Measurements from ENCODE around the gene FBXO45.
"Not testable (repeated sequence)": the region's sequence is repeated elsewhere in the genome, so short reads cannot be mapped to it uniquely, and the experiment has no call there.

The FBXO45 gene

DNA sequence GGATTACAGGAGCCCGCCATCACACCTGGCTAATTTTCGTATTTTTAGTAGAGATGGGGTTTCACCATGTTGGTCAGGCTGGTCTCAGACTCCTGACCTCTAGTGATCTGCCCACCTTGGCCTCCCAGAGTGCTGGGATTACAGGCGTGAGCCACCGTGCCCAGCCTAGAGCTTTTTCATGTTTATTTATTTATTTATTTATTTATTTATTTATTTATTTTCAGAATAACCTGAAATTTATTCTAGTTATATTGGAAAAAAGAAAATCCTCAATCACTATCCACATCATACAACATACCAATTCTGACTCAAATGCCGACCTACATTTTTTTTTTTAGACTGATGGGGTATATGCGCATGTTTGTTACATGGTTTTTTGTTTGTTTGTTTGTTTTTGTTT, 46.8 kb downstream of the FBXO45 start:
- in situ Hi-C loops (cut with MboI; ENCODE audit: low sequenced_read_pairs): not testable (repeated sequence)

DNA sequence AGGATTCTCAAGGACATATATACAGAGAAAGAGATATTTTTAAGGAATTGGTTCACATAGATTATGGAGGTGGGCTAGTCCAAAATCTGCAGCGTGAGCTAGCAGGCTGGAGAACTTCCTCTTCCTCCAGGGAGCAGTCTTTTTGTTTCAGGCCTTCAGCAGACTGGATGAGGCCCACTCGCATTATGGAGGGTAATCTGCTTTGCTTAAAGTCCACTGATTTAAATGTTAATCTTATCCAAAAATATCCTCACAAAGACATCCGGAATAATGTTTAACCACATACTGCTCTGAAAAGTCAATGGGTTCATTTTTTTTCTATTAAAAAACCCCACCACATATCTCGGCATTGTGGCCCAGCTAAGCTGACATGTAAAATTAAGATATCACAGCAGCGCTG, 48.8 kb downstream of the FBXO45 start:
- in situ Hi-C loops (cut with MboI; ENCODE audit: low sequenced_read_pairs): no loop called here

DNA sequence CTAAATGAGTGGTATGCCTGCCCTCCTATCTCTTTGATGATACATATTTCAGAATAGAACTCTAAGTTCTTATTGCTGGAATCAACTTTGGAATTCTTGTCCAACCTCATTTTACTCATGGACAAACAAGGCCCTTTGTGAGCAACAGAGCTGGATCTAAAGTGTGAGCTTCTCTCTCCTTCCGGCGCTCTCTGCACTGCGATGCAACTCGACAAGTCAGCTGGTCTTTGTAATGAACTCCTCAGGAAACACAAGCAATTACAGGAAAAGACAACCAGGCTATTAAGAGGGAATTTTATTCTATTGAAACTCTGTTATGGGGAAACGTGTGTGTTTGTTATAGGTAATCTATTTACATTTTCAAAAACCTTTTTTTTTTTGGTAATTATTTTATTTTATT, 50.8 kb downstream of the FBXO45 start:
- in situ Hi-C loops (cut with MboI; ENCODE audit: low sequenced_read_pairs): no loop called here

DNA sequence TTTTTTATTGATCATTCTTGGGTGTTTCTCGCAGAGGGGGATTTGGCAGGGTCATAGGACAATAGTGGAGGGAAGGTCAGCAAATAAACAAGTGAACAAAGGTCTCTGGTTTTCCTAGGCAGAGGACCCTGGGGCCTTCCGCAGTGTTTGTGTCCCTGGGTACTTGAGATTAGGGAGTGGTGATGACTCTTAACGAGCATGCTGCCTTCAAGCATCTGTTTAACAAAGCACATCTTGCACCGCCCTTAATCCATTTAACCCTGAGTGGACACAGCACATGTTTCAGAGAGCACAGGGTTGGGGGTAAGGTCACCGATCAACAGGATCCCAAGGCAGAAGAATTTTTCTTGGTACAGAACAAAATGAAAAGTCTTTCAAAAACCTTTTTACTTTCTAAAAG, 51.2 kb downstream of the FBXO45 start:
- in situ Hi-C loops (cut with MboI; ENCODE audit: low sequenced_read_pairs): not testable (repeated sequence)

DNA sequence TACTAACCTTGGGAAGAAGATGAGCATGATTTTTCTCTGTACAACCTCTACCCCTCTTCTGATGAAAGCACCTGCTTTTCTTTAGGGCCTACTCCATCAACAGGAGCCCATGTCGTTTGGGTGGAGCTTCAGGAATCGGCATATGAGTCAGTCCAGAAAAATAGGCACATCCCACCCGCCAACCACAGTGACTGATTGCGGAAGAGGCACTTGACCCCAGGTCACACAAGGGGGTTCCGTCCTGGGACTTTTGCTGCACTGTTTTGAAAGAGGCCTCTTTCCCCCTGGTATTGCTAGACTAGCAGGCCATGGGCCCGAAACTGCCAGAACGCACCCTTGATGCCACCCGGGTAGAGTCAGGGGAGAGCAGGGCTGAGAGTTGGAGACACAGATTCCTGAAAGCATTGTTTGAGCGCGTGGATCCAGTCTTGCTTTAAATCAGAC, 51.7 kb downstream of the FBXO45 start:
- in situ Hi-C loops (cut with MboI; ENCODE audit: low sequenced_read_pairs): no loop called here

DNA sequence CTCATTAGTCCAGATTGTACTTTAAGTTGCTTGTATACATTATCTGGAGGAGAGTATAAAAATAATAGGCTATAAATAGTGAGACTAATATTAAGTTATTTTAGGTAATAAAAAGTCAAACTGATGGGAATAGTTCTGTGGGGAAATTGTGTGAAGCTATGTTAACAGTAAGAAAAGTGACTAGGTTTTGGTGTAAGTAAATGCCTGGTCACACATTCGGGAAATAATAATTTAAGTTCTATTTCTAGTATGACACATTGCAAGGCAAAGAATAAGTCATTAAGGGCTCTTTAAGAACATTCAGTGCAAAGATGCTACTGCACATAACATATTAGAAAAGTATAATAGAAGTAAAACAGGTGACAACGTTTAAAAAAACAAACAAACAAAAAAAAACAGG, 52.2 kb downstream of the FBXO45 start:
- in situ Hi-C loops (cut with MboI; ENCODE audit: low sequenced_read_pairs): no loop called here

DNA sequence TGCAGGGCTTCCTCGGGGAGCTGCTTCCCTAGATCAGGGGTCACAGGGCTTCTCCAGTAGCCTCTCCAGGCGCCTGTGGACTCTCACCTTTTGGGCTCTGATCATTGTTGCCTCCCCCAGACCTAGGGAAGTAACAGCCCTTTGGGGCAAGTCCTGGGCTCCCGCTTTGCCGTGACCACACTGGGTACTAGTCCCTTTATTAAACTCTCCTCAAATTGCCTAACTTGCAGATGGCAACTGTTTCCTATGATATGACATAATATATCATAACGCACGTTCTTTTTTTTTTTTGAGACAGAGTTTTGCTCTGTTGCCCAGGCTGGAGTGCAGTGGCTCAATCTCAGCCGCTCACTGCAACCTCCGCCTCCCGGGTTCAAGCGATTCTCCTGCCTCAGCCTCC, 53.2 kb downstream of the FBXO45 start:
- in situ Hi-C loops (cut with MboI; ENCODE audit: low sequenced_read_pairs): no loop called here

DNA sequence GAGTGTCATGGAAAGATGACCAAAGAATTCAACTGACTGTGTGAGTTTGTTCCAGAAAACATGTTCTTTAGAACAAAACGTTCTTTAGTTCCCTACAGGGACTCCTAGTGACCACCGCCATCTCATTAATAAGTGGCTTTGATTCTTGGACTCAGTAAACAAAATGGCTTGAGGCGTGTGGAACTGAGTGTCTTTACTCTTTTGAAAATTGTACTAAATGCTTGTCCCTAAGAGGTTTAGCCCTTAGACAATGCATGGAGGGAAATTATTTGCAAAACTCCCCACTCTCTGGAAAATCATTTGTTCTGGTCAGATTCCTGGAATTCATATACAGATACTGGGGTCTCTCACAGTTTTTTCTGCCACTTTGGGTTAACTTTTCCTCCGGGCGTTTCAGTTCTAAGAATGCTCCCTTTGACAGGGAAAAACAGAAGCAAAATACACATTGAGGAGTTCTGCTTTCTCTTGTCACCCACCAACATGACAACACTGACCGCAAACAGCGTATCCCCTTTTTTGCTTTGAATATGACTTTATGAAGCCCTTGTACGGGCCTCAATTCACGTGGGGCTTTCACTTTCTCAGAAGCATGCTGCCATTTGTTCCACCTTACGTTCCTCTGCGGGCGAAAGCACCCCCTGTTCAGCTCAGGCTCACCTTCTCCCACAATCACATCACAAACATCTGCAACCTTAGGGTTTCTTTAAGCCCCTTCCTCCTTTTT, 55.8 kb downstream of the FBXO45 start:
- in situ Hi-C loops (cut with MboI; ENCODE audit: low sequenced_read_pairs): no loop called here

DNA sequence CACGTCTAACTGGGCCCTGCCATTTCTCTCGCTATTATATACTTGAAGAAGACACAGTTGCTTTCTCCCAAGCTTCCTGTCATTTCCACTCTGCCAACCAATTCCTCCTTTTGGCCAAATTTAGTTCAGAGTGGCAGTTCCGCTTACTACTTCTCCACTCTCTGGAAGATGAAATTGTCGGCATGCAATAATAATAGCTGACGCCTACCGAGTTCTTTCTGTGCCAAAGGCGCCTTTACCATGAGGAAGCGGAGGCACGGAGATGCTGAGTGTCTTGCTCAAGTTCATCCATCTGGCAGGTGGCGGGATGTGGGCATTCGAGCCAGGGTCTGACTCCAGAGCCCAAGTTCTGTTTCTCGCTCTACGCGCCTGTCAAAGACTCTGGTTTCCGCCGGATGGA, 56.4 kb downstream of the FBXO45 start:
- in situ Hi-C loops (cut with MboI; ENCODE audit: low sequenced_read_pairs): no loop called here

DNA sequence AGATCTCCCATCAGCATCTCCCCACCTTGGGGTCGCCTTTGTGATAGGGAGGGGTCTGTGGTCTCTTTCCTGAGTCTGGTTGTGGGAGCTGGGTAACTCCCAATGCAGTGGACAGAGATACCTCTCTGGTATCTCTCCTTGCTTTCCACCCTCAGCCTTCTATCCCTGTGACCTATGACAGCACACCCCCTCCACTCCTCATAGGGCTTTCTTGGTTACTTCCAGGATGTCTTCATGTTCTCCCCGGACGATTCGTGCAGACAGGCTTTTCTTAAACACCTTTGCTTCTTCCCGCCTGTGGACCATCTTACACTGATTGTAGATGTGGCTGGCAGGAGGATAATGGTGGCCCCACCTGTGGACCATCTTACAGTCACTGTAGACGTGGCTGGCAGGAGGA, 56.9 kb downstream of the FBXO45 start:
- in situ Hi-C loops (cut with MboI; ENCODE audit: low sequenced_read_pairs): no loop called here

DNA sequence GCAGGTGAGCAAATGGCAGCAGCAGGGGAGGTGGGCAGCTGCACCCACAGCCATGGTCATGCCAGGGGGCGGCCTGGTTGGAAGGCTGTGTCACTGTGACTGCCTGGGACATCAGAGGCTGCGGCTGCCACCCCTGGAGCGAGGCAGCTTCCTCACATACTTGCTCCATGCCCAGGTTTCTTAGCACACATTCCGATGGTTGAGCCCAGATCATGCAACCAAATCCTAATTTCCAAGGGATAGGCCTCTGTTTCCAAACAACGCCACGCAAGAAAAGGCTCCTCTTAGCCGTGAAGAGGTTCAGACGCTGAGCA, 59.4 kb downstream of the FBXO45 start:
- in situ Hi-C loops (cut with MboI; ENCODE audit: low sequenced_read_pairs): no loop called here

DNA sequence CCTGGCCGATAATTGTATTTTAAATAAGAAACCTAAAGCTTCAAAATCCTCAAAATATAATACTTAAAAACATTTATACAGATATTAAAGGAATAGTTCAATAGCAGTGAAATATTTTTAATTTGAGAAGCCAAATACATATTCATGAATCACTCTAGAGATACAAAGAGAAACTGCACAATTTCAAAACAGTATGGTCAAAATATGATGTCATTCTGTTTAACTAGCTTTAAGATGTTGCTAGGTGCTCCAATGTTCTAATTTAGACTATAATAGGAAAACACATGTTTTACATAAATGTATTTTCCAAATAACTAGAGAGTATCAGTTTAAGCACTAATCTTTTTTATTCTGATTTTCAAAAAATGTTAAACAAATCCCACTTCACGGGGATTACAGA, 60.8 kb downstream of the FBXO45 start:
- in situ Hi-C loops (cut with MboI; ENCODE audit: low sequenced_read_pairs): no loop called here

DNA sequence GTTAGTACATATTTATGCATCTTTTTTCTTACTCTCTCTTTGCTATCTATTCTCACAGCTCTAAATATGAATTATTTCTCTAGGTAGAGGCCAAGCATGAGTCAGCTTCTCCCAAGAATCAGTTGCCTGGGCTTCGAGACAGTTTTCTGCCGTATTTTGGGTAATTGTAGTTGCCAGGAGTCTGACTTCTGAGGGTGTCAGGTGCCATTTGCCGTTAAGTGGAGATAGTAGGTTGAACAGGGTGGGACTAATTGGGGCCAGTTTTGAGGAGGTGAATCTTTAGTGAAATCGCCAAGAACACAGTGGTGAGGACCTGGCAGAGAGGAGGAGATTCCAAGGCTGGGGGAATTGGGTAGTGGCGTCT, 63.2 kb downstream of the FBXO45 start:
- in situ Hi-C loops (cut with MboI; ENCODE audit: low sequenced_read_pairs): no loop called here

DNA sequence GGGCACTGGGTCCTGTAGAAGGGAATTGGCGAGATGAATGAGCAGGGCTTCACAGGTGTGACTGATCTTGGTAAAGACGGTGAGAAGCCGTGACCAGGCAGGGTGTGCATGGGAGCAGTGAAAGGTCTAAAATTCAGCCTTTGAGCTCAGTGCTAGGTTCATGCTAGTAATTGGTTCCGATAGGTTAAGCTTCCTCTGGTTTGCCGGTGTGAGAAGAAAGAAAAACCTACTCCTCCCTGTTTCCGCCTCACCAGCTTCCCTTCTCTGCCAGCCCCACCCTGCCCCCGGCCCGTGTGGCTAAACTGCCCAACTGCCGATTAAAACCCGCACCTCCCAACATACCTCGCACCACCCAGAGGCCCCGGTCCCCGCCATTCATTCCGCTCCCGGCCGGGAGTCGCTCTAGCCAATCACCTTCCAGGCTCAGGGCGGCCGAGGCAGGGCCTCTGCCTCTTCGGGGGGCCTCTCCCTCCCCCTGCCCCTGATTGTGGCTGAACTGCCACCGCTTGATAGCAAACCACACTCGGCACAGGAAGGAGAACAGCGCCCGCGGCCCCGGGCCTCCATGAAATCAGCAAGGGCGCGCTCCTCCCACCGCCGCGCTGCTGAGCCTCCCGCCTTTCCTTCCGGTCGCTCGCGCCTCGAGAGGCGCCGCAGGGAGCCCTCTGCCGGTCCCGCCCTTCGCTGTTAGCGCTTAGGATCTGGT, 63.7 kb downstream of the FBXO45 start:
- in situ Hi-C loops (cut with MboI; ENCODE audit: low sequenced_read_pairs): no loop called here

DNA sequence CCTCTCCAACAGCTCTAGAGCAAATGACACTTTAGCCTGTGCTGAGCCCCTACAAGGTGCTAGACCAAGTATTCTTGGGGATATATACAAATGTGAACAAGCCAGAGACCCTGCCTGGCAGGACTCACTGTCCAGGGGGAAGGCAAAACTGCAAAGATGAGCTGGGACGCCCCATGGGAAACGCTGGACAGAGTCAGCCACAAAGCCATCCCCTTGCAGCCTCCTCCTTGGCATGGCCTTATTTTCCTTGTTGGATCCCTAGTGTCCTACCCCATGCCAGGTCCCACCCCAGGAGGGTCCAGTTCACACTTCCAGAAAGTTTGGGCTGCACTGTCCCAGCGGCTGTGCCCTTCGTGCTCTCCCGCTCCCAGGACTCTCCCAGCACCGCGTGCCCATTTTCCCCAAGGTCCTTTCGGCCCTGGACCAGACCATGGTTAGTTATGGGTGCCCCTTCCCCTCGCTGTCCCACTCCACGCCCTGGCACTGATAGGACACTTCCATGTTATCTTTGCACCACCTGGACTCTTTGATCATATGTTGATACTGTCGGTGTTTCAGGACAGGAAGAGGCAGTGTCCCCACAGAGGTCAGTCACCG, 65.2 kb downstream of the FBXO45 start:
- in situ Hi-C loops (cut with MboI; ENCODE audit: low sequenced_read_pairs): no loop called here

DNA sequence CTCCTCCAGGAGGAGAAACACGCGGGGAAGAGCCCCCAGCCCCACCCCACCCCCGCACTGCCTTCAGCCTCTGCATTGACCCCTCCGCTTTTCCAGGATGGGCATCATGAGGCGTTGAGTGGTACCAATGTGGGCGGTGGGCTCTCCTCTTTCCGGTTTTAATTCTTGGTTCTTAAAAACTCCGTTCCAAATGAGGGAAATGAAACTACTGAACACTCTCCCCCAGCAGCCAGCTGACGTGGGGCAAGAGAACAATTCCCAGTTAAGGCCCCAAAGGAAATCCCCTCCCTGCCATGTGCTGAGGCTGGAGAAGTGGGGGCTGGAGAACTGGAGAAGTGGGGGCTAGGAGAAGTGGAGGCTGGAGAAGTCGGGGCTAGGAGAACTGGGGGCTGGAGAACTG, 65.8 kb downstream of the FBXO45 start:
- in situ Hi-C loops (cut with MboI; ENCODE audit: low sequenced_read_pairs): no loop called here

DNA sequence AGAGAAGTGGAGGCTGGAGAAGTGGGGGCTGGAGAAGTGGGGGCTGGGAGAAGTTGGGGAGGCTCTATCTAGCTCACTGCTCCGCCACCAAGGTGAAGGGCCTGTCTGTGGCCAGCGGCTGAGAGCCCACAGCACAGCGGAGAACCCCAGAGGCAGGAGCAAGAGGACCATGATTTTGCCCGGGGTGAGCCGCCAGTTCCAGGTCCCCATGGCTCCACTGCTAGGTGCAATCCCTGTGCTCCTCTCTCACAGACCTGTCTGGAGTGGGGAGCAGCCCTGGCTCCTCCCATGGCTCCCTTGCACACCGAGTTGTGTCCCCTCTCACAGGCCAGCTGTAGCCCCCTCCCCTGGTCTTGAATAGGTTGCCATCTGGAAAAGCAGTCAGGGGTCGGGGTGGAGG, 66.4 kb downstream of the FBXO45 start:
- in situ Hi-C loops (cut with MboI; ENCODE audit: low sequenced_read_pairs): no loop called here

DNA sequence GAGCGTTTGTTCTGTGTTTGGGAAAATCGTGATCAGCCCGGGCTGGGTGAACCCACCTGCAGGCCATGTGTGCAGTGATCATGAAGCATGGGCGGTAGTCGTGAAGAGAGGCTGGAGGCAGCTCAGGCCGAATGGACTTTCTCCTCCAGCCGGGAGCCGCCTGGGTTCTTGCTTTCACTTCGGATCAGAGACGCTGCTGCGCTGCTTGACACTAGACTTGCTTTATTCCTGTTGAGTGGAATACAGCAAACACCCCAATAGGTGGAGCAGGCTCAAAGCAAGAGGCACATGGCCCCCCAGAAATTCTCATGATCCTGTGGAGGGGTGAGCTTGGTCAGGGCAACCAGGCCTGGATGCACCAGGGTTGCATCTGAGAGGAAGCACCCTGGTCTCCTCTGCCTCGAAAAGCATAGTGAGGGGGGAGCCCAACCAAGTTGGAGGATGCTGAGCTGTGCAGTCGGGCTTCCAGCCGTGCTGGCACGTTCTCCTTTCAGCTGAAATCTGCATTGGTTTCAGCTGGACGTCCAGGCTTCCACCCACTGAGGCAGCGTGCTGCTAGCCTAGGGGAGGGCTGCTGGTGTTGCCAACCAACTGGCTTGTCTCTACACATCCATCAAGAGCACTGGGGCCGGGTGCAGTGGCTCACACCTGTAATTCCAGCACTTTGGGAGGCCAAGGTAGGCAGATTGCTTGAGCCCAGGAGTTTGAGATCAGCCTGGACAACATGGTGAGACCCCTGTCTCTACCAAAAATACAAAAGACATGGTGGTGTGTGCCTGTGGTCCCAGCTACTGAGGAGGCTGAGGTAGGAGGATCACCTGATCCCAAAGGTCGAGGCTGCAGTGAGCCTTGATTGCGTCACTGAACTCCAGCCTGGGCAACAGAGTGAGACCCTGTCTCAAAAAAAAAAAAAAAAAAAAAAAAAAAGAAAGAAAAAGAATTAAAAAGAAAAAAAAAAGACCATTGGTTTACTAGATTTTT, 68.2 kb downstream of the FBXO45 start:
- in situ Hi-C loops (cut with MboI; ENCODE audit: low sequenced_read_pairs): no loop called here

DNA sequence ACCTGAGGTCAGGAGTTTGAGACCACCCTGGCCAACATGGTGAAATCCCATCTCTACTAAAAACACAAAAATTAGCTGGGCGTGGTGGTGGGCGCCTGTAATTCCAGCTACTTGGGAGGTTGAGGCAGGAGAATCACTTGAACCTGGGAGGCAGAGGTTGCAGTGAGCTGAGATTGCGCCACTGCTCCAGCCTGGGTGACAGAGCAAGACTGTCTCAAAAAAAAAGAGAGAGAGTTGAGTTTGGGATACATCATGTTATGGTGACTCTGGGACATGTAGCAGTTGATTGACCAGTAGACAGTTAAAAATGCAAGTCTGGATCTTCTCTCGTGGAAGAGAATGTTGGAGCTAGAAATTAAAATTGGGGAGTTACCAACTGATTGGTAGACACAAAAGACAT, 69.5 kb downstream of the FBXO45 start:
- in situ Hi-C loops (cut with MboI; ENCODE audit: low sequenced_read_pairs): not testable (repeated sequence)
